ENCODE results near the gene HCN2.
"Not testable (repeated sequence)": the region's sequence is repeated elsewhere in the genome, so short reads cannot be mapped to it uniquely, and the experiment has no call there.

The HCN2 gene

GRCh38 chr19:607301-608154, 17.8 kb downstream of the HCN2 start:
- DNase-seq: no peak

GRCh38 chr19:608155-609003, 18.7 kb downstream of the HCN2 start:
- no peak for DNase-seq

GRCh38 chr19:609004-609346, 19.3 kb downstream of the HCN2 start:
- DNase-seq: no peak

- DNase-seq: no peak
These were observed 20.6 kb downstream of the HCN2 start for GRCh38 chr19:610071-610800.

GRCh38 chr19:610801-611480, 21.3 kb downstream of the HCN2 start:
- DNase-seq: peak; percentile 91

DNA sequence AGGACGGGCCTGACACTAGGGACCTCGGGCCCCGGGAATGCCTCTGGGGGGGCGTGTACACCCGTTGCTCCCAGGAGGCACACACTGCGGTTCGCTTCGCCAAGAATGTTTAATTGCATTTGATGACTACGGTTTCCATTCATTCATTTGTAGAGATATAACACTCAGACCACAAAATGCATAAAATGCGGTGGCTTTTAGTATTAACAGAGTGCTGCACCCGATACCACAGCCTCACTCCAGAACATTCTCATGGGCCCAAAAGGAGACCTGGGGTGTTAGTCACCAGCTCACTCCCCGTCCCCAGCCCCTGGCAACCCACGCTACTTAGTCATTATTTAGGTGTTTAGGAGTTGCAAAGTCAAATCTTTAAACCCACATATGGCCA, 21.8 kb downstream of the HCN2 start:
- DNase-seq: peak; percentile 92

GRCh38 chr19:612941-613340, 23.3 kb downstream of the HCN2 start:
- no peak for DNase-seq

GRCh38 chr19:613732-614567, 24.3 kb downstream of the HCN2 start:
- DNase-seq: no peak

GRCh38 chr19:615619-616018, 25.9 kb downstream of the HCN2 start:
- no peak for DNase-seq

DNA sequence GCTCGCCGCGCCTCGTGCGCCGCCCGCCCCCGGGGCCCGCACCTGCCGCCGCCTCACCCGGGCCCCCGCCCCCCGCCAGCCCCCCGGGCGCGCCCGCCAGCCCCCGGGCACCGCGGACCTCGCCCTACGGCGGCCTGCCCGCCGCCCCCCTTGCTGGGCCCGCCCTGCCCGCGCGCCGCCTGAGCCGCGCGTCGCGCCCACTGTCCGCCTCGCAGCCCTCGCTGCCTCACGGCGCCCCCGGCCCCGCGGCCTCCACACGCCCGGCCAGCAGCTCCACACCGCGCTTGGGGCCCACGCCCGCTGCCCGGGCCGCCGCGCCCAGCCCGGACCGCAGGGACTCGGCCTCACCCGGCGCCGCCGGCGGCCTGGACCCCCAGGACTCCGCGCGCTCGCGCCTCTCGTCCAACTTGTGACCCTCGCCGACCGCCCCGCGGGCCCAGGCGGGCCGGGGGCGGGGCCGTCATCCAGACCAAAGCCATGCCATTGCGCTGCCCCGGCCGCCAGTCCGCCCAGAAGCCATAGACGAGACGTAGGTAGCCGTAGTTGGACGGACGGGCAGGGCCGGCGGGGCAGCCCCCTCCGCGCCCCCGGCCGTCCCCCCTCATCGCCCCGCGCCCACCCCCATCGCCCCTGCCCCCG, 26.5 kb downstream of the HCN2 start:
- DNase-seq: no peak

GRCh38 chr19:616747-617526, 27.3 kb downstream of the HCN2 start:
- DNase-seq: no peak

DNA sequence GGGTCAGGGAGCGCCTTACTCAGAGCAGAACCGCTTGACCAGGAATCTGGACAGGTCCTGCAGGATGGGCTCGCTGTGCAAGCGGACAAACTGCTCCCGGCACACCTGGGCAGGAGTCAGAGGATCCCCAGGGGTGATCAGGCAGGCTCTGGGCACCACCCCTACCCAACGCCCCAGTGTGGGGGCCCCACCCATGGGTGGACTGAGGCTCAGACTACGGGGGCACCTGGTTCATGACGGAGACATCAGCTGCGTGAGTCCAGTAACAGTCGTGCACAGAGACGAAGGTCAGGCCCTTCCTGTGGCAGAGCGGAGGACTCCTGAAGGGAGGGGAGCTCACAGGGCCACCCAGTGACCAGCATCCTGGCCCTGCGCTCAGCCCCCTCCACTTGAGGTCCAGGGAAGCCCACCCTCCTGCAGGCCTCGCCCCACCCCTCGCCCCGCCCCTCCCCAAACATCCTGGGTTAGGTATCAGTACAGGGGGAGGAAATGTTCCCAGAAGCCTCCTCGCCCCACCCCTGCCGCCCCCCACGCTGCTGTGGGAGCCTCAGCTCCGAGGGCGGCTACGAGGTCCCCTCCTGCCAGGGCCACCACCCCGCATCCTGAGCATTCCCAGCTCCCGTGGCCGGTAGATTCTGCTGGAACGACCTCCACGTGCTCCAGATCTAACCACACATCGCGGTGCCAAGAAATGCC, 28.0 kb downstream of the HCN2 start:
- DNase-seq: no peak

GRCh38 chr19:618247-618619, 28.6 kb downstream of the HCN2 start:
- no peak for DNase-seq

DNA sequence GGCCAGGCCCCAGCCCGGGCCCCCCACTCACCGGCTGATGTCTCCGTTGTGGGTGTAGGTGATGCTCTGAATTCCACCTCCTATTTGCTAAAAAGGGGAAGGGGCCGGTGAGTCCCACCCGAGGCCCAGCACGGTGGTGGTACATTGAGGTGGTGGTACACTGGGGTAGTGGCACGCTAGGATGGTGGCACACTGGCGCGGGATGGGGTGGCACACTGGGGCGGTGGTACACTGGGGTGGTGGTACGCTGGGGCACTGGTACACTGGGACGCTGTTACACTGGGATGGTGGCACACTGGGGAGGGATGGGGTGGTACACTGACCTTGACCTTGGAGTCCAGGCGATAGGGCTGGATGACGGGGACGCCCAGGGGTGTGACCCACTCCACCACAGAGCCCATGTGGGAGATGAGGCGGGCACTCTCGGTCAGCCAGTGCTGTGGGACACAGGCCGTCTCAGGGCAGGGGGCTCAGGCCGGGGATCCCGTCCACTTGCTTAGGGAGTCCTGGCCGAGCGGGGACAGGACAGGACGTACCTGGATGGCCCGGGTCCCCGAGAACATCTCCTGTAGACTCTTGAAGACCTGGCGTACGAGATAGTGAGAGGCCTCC, 29.1 kb downstream of the HCN2 start:
- DNase-seq: no peak

- no peak for DNase-seq
These were observed 29.8 kb downstream of the HCN2 start for GRCh38 chr19:619286-620002.

GRCh38 chr19:620166-620862, 30.6 kb downstream of the HCN2 start:
- no peak for DNase-seq

DNA sequence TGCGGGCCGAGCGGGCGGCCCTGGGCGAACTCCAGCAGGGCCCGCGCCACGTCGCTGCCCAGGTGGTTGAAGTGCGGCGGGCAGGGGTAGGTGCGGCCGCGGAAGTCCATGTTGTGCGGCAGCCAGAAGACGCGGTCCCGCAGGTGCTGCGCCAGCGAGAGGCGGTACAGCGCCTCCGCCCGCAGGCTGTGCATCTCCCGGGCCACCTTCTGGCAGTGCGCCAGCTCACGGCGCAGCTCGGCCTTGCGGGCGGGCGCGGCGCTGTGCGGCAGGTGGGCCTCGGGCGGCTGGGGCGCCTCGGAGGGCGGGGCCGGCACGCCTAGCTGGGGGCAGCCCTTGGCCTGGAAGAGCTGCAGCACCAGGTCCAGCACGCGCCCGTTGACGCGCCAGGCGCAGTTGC, 31.5 kb downstream of the HCN2 start:
- not testable (repeated sequence) for DNase-seq

DNA sequence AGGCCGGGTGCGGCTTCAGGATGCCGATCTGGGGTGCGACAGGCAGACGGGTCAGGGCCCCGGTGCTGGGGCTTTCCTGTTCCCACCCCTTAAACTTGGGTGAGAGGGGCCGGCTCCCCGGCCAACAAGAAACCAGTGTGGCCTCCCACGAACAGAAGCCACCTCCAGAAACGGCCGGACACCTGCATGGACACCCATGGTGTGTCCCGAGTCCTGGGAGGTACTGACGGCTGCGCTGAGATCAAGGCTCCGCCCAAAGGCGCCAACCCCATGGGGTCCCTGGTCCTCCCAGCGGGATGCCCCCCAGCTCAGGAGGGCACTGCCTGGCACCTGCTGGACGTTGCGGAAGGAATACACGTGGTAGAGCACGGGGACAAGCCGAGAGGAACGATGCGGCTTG, 32.1 kb downstream of the HCN2 start:
- no peak for DNase-seq
